GM12874 (cell line): ENCODE measurements around the gene GIMAP2.

ENCODE experiments used
- CTCF ChIP-seq: IDR thresholded peaks from 2 replicates; pipeline ENCODE4 v1.5.1; 2011; ENCODE audit warnings: low read depth, mild to moderate bottlenecking, control low read depth, low read length, moderate library complexity; ENCODE audit not compliant: insufficient read depth

GIMAP2 gene

GRCh38 chr7:150656047-150656446 lies 29.5 kb upstream of the GIMAP2 start:
- no peak for TF ChIP-seq CTCF

- TF ChIP-seq CTCF, result no peak
These were observed 28.0 kb upstream of the GIMAP2 start for GRCh38 chr7:150657526-150657925.

- no peak for TF ChIP-seq CTCF
These were observed 24.4 kb upstream of the GIMAP2 start for GRCh38 chr7:150660939-150661613.

GRCh38 chr7:150663802-150664494 lies 21.6 kb upstream of the GIMAP2 start:
- TF ChIP-seq CTCF, result no peak

- no peak for TF ChIP-seq CTCF
These were observed 20.3 kb upstream of the GIMAP2 start for GRCh38 chr7:150665089-150665748.

- no peak for TF ChIP-seq CTCF
These were observed 19.6 kb upstream of the GIMAP2 start for GRCh38 chr7:150665896-150666295.

- no peak for TF ChIP-seq CTCF
These were observed 19.1 kb upstream of the GIMAP2 start for GRCh38 chr7:150666412-150666811.
